HG02571 (cell line): ENCODE data around the gene ERGIC2.
"Not testable (repeated sequence)": the region's sequence is repeated elsewhere in the genome, so short reads cannot be mapped to it uniquely, and the experiment has no call there.

Experiments
- ATAC-seq: cut with Tn5 transposase; IDR thresholded peaks from one replicate; pipeline ENCODE4 v1.9.1; 2021; ENCODE audit warnings: mild to moderate bottlenecking, moderate library complexity; ENCODE audit not compliant: unreplicated experiment

Gene ERGIC2

DNA sequence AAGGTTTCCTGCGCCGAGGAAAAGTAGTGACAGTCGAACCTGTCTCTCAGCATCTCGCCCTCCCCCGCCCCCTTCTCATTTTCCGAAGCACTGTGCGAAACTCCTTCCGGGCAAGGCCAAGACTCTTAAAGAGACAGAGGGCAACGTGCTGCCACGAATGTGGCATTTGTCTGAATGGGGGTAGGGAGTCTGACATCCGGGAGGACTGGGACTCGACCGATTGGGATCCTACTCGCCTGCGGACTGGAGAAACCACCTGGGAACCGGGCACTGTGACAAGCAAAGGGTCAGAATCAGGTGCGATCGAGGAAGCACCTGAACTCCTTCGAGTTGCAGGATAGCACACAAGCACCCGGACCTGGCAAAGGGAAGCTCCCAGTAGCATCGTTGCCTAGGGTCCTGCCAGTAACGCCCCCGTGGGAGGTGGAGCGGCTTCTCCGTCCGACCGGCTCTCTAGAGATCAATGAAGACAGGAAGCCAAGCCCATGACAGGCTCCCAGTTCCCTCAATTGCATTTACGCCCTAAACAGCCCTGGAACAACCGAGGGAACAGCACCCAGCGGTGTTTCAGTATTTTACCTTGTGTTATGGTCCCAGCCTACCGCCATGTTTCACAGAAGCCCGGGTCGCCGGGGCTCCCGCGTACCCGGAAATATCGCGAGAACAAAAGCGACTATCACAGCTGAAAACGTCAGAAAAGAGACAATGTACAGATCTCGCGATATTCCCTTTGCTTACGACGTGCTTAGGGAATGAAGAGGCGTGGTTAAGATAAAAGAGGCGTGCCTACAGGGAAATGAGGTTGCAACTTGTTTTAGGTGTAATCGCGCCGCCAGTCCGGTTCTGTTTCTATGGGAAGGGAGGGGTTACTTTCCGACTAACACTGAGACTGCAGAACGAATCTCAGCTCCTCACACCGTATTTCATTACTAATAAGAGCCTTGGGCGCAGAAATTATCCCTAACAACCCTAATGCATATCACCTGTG lies at the start of gene ERGIC2:
Gene ERGIC2, minus strand, starts transcription at position 637 of the 988 bp plus-strand sequence. CDS start 9,539 bp downstream, outside the sequence.
- peak; percentile 93 for ATAC-seq

- no peak for ATAC-seq
Observed at GRCh38 chr12:29430716-29431044, 49.7 kb upstream of the ERGIC2 start.

- ATAC-seq: no peak
Observed at GRCh38 chr12:29429999-29430715, 49.2 kb upstream of the ERGIC2 start.

DNA sequence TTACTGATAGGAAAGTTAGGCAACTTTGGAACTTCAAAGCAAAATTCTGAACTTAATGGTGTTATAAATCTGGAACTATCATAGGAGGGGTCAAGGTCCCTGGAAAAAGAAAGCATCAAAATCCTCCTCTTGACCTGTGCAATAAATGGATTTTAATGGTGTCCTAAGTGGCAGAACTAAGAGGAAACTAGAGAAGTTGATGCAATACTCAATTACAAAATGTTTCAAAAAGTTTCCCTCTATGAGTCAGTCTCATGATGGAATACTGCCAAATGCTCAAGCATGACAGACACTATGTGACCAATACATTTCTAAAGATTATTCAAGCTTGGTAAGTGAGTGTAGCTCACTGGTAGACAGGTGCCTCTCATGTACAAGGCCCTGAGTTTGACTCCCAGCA lies 47.7 kb upstream of the ERGIC2 start:
- ATAC-seq: no peak

DNA sequence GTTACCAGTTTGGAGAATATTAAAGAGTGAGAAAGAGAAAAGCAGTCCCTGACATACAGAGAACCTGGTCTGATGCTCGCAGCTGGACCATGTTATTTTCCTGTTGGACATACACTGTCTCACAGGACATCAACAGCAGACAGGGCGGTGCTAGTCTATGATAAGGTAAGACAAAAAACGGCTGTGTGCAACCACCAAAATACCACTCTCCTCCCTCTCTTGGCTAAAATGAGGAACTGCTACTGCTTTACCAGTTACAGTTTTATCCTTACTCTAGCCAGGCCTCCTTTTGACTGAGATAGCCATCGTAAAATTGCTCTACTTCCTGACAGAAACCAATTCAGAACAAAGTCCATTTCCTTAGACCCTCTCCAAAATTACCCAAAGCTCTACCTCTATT lies 47.0 kb upstream of the ERGIC2 start:
- peak; percentile 98 for ATAC-seq

DNA sequence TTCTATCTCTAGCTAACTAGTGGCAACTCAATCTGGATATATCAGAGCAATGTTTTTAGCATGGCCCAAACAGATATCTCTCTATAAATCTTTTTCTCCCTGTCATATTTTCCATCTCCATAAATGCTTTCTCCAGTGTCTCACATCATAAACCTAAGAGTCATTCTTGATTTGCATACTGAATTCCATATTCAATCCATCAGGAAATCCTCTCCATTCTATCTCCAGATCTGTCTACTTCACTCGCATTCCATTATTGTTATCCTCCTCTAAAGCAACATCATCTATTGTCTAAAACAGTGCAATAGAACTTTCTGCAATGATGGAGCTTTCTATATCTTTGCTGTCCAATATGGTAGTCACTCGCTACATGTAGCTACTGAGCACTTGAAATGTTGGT lies 45.5 kb upstream of the ERGIC2 start:
- ATAC-seq: no peak

DNA sequence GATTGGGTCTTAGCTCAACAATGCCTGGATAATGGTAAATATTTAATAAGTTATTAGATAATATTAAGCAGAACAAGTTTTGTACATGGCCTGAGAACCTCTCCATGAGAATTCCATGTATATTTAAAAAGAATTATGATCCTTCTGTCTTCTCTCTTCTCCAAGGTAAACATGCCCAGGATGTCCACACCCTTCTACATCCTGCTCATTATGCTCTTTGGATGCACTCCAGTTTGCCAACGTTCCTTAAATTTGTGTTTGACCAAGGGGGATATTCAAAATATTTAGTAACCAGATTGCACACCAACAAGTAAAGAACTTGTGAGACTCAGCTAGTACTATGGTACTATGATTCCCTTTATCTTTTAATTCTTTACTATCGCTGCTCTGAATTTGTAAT lies 44.8 kb upstream of the ERGIC2 start:
- ATAC-seq: no peak

DNA sequence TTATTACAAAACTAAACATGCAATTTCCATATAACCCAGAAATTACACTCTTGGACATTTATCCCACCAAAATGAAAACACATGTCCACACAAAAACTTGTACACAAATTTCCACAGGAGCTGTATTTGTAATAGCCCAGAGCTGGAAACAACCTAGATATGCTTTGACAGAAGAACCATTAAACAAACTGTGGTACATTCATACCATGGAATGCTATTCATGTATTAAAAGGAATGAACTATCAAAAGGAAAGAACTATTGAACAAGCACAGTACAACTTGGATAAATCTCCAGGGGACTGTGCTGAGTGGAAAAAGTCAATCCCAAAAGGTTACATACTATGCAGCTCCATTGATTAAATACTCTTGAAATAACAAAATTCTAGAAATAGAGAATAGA lies 35.8 kb upstream of the ERGIC2 start:
- ATAC-seq: no peak

- ATAC-seq: no peak
Observed at GRCh38 chr12:29415111-29415510, 34.1 kb upstream of the ERGIC2 start.

DNA sequence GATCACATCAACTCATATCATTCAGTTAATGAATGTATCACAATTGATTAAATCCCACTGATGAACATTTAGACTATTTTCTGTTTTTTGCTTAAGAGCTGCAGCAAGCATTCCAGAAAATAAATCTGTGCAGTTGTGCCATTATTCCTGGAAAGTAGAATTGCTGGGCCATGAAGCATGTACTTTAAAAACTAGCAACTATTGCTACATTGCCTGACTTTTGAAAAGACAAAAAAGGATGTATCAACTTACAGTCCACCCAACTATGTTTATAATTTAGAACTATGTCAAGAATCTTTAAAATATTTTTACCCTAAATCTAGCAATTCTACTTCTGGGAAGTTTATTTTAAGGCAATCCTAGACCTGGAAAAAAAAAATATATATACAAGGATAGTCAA lies 33.4 kb upstream of the ERGIC2 start:
- ATAC-seq: no peak

DNA sequence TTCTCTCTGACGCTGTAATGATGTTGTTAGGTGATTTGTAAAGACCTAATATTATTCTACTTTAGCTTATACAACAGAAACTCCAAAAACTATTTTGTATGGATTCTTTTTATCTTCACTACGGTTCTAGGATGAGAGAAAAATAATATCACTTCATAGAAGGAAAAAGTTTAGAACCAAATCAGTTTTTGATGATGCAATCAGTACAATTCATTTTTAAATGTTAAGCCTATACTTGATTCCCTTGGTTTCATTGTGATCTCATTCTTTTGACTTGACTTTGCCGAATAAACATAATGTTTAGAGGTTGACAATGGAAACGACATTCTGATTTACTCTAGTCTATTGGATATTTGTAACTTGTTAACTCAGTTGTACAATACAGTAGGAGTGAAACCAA lies 24.6 kb upstream of the ERGIC2 start:
- no peak for ATAC-seq

DNA sequence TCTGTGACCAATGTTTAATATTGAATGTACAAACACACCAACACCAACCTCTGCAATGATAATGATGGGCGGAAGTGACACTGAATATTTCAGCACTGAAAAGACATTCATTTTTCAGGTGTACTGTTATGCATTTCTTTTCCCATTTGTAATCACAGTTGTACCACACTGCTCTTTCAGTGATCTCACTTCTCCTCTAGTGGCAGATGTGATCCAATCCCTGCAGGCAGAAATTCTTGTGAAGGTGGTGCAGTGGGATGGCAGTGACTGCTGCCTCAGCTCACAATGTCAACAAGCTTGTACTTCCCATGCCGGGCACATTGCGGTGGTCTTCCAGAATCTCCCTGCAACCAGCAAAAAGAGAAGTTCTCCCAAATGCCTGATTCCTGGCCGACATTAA lies 23.0 kb upstream of the ERGIC2 start:
- no peak for ATAC-seq

- no peak for ATAC-seq
Observed at GRCh38 chr12:29402437-29402836, 21.5 kb upstream of the ERGIC2 start.

- ATAC-seq: no peak
Observed at GRCh38 chr12:29398495-29398894, 17.5 kb upstream of the ERGIC2 start.

- ATAC-seq: no peak
Observed at GRCh38 chr12:29396774-29397173, 15.8 kb upstream of the ERGIC2 start.

DNA sequence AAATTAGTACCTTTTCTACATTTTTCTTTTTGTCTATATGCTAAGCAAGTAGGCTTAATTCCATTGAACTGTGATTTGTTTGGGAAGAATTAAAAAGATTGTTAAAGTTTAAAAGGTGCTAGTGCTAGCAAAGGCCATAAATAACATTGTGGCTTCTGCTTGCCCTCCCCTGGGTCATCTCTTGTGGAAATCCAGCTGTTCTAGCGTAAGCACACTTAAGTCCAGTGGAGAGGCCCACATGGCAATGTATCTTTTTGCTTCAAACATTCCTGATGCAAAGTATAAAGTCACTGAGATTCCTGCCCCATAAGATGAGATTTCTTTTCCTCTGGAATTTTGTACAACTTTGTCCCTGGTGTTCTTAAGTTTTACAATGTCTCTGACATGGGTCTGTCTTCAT lies 14.4 kb upstream of the ERGIC2 start:
- no peak for ATAC-seq

DNA sequence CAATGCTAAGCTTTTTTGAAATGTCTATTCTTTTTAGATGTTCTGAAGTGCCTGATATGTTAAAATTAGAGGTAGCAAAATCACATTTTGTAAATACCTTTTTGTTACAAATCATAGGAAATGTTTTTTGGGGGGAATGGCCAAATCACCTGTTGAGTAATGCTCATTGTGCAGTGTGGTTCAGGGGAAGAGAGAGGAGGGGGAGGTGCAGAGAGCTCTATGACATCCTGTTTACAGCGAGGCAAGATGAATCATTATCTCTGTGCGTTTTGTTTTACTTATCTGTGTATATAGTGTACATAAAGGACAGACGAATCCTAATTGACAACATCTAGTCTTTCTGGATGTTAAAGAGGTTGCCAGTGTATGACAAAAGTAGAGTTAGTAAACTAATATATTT lies 9.4 kb upstream of the ERGIC2 start:
- not testable (repeated sequence) for ATAC-seq

- ATAC-seq: no peak
Observed at GRCh38 chr12:29389295-29389919, 8.4 kb upstream of the ERGIC2 start.

DNA sequence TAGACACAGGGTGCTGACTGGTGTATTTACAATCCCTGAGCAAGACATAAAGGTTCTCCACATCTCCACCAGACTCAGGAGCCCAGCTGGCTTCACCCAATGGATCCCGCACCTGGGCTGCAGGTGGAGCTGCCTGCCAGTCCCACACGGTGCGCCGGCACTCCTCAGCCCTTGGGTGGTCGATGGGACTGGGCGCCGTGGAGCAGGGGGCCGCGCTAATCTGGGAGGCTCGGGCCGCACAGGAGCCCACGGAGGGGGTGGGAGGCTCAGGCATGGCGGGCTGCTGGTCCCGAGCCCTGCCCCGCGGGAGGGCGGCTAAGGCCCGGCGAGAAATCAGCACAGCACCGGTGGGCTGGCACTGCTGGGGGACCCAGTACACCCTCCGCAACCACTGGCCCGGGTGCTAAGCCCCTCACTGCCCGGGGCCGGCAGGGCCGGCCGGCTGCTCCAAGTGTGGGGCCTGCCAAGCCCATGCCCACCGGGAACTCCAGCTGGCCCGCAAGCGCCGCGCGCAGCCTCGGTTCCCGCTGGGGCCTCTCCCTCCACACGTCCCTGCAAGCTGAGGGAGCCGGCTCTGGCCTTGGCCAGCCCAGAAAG lies 5.2 kb upstream of the ERGIC2 start:
- ATAC-seq: not testable (repeated sequence)

- ATAC-seq: not testable (repeated sequence)
Observed at GRCh38 chr12:29385194-29385593, 4.2 kb upstream of the ERGIC2 start.

- no peak for ATAC-seq
Observed at GRCh38 chr12:29382251-29382650, 1.3 kb upstream of the ERGIC2 start.
